Calu3 (cell line): Measurements from ENCODE around the gene CYTL1. TPM values are rescaled to one million over a fixed set of nuclear protein-coding genes. Genes with fewer than 3 reads are reported as not detected.

Experiments
- BruUV-seq: library from RNA; stranded (reverse); fragments of 400-500 nt; replicated peaks from 2 replicates; lab custom pipeline; 2021; lab: Mats Ljungman, UMichigan
- CTCF ChIA-PET: fragments of 300-600 bp; sonication (Branson Sonifier 250); formaldehyde crosslinking; loops from one replicate; lab custom pipeline; 2022; ENCODE audit warnings: antibody characterized with exemption; lab: Charles Lee
- DNase-seq: peaks from one replicate; pipeline ENCODE4 v3.0.0; 2022
- H3K27ac Mint-ChIP-seq: one replicate; pipeline ENCODE4 v1.8.0; 2022; ENCODE audit warnings: mixed read lengths; ENCODE audit not compliant: unreplicated experiment
- H3K27me3 Mint-ChIP-seq: one replicate; pipeline ENCODE4 v1.8.0; 2022; ENCODE audit warnings: mixed read lengths; ENCODE audit not compliant: unreplicated experiment
- H3K36me3 Mint-ChIP-seq: one replicate; pipeline ENCODE4 v1.8.0; 2022; ENCODE audit warnings: mild to moderate bottlenecking, moderate library complexity, mixed read lengths; ENCODE audit not compliant: insufficient read depth, unreplicated experiment
- H3K4me1 Mint-ChIP-seq: one replicate; pipeline ENCODE4 v1.8.0; 2022; ENCODE audit warnings: mild to moderate bottlenecking, low read depth, mixed read lengths; ENCODE audit not compliant: unreplicated experiment
- H3K4me3 Mint-ChIP-seq: one replicate; pipeline ENCODE4 v1.8.0; 2022; ENCODE audit warnings: mild to moderate bottlenecking, low read depth, moderate library complexity, mixed read lengths; ENCODE audit not compliant: unreplicated experiment
- H3K9me3 Mint-ChIP-seq: one replicate; pipeline ENCODE4 v1.8.0; 2022; ENCODE audit warnings: low read depth, mixed read lengths; ENCODE audit not compliant: unreplicated experiment
- CTCF ChIP-seq: fragments of 200-600 bp; IDR thresholded peaks from one replicate; pipeline ENCODE4 v1.8.0; 2022; ENCODE audit warnings: antibody characterized with exemption; ENCODE audit not compliant: unreplicated experiment
- intact Hi-C: fragments of 100-400 bp; cut with micrococcal nuclease; formaldehyde crosslinking; loops from one replicate; pipeline ENCODE4 v1.10.0; 2022; ENCODE audit not compliant: unreplicated experiment
- total RNA-seq: library from RNA; stranded (reverse); gene quantifications from 2 replicates; pipeline ENCODE4 v1.2.3, GENCODE V29; 2022

CYTL1 gene
- total RNA-seq, 1 experiment from 2014 or later: not detected

DNA sequence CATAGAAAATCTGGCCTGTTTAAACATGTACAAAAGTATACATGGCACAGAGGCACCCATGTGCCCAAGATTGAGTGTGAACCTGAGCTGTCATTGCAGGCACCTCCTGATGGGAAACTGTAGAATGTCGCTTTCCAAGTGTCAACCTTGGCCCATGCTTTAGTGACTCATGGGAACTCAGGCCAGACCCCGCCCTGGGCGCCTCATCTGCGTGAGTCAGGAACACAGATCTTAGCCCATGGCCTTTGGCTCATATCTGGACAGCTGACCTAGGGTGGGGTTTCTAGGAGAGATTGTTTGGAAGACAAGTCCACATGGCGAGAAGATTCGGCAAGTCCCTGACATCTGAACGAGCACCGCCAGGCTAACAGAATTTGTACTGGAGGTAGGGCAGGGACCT is 50.0 kb downstream of the CYTL1 start:
- Mint-ChIP-seq H3K4me1 (no peaks in the 10 kb centered on the region), H3K36me3 (no peaks in the 10 kb centered on the region), H3K9me3 (peaks cover 16% of the 10 kb centered on the region), H3K4me3 (no peak overlapping the region), H3K27me3 (no peaks in the 10 kb centered on the region), H3K27ac (no peak overlapping the region)
- TF ChIP-seq CTCF: no peak
- DNase-seq: no peak
- BruUV-seq: no TSS peak
- CTCF ChIA-PET: no interaction called here
- intact Hi-C loops: no loop called here

DNA sequence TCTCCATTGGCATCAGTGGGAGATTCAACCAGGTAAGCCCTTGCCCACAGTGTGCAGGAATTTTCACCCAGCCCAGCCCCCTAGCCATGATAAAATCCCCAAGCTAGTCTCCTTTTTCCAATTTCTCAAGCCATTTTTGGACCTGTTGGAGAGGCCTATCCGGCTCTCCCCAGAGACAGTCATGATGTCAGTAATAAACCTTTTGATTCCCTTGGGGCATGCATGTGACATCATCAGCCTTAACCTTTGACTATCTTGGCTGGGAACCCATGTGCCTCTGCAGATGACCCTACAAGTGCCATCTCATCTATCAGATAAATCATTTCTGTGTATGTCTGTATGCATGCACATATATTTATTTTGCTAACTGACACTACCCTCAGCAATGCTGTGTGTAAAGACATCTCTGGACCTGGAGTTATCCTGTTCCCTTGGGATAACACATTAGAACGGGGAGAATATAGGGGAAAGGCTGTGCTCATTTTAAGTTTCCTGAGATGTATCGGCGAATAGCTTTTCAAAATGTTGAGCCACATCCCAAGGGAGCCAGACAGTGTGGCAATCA is 51.0 kb downstream of the CYTL1 start:
- H3K4me3 Mint-ChIP-seq: no peak overlapping the region
- peaks cover 16% of the 10 kb centered on the region for H3K9me3 Mint-ChIP-seq
- H3K27ac Mint-ChIP-seq: no peak overlapping the region
- TF ChIP-seq CTCF: no peak
- no peaks in the 10 kb centered on the region for H3K36me3 Mint-ChIP-seq
- no TSS peak for BruUV-seq
- no peak for DNase-seq
- CTCF ChIA-PET: no interaction called here
- intact Hi-C loops: no loop called here
- no peaks in the 10 kb centered on the region for H3K4me1 Mint-ChIP-seq
- H3K27me3 Mint-ChIP-seq: no peaks in the 10 kb centered on the region

Other genes starting within 250 kb of the CYTL1 start
- 1.6 and 2.0 TPM in 2 replicates for gene MSX1, start 159.8 kb downstream of the CYTL1 start, total RNA-seq
- gene STK32B, start 32.0 kb upstream of the CYTL1 start, total RNA-seq: not detected in 2 replicates